HL-60/S4 treated with retinoic acid at 250 ng/mL for 4 days and 3 days (cell line): ENCODE results near the gene NDUFA7.
"Not testable (repeated sequence)": the region's sequence is repeated elsewhere in the genome, so short reads cannot be mapped to it uniquely, and the experiment has no call there.

Experiments used
- in situ Hi-C: fragments of 300-500 bp; cut with MboI; formaldehyde crosslinking; loops from 2 replicates; pipeline ENCODE4 v1.7.0; 2022; ENCODE audit warnings: low sequenced_read_pairs

Gene NDUFA7

DNA sequence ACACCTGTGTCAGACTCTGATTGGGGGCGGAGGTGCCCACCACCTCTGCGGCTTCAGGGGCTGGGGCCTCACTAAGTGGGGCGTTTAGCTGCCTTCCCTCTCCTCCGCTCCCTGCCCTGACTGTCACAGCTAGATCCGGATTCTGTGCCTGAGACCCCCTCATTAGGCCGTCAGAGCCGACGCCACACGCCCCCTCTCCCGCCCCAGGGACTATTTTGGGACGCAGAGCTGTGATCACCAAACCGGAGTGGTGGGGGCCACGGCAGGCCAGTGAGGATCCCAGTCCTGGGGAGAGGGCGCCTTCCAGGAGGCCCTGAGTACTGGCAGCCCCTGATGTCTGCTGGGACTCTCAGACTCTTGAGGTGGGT lies 21.1 kb upstream of the NDUFA7 start:
- in situ Hi-C loops: no loop called here

GRCh38 chr19:8341504-8341903 lies 20.3 kb upstream of the NDUFA7 start:
- in situ Hi-C loops: not testable (repeated sequence)

- in situ Hi-C loops: no loop called here
Measured at GRCh38 chr19:8340341-8341096, 19.3 kb upstream of the NDUFA7 start.

DNA sequence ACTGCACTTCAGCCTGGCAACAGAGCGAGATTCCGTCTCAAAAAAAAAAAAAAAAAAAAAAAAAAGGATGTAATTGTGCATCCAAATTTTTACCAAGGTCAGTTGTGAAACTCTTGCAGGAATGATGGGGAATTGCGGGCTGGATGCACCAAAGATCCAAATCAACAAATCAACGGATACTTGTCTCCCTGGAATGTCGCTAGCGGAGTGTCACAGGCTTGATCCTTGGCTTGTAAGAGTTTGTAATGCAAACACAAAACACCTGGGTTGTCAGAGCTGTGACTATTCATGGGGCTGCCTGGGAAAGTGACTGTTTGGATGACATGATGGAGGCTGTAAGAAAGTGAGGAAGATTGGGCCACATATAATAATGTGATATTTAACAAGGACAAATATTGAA lies 17.7 kb upstream of the NDUFA7 start:
- in situ Hi-C loops: no loop called here

- in situ Hi-C loops: no loop called here
Measured at GRCh38 chr19:8337728-8338127, 16.6 kb upstream of the NDUFA7 start.

DNA sequence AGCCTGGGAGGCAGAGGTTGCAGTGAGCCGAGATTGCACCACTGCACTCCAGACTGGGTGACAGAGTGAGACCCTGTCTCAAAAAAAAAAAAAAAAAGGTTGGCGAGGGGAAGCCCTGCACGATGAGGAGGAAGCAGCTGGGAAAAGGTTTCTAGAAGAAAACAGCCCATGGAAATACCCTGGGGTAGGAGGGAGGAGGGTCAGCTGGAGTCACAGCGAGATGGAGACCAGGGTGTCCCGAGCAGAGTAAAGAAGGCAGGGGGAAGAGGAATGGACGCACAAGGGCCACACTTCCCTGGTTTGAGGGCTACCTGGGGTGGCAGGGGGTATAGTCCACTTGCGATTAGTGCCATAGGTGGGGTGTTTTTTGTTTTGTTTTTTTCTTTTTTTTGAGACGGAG lies 15.5 kb upstream of the NDUFA7 start:
- in situ Hi-C loops: no loop called here

DNA sequence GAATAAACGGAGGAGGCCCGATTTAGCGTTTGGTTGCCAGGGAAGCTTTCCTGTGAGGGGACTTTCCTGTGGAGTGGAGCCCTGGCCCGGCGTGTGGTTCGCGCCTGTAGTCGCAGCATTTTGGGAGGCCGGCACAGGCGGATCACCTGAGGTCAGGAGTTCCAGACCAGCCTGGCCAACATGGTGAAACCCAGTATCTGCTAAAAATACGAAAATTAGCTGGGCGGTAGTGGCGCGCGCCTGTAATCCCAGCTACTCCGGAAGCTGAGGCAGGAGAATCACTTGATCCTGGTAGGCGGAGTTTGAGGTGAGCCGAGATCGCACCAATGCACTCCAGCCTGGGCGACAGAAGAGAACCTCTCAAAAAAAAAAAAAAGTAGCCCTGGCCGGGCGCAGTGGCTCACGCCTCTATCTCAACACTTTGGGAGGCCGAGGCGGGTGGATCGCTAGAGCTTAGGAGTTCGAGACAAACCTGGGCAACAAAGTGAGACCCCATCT lies 14.9 kb upstream of the NDUFA7 start:
- in situ Hi-C loops: no loop called here

GRCh38 chr19:8335343-8336071 lies 14.3 kb upstream of the NDUFA7 start:
- in situ Hi-C loops: no loop called here

- in situ Hi-C loops: no loop called here
Measured at GRCh38 chr19:8334458-8335342, 13.5 kb upstream of the NDUFA7 start.

DNA sequence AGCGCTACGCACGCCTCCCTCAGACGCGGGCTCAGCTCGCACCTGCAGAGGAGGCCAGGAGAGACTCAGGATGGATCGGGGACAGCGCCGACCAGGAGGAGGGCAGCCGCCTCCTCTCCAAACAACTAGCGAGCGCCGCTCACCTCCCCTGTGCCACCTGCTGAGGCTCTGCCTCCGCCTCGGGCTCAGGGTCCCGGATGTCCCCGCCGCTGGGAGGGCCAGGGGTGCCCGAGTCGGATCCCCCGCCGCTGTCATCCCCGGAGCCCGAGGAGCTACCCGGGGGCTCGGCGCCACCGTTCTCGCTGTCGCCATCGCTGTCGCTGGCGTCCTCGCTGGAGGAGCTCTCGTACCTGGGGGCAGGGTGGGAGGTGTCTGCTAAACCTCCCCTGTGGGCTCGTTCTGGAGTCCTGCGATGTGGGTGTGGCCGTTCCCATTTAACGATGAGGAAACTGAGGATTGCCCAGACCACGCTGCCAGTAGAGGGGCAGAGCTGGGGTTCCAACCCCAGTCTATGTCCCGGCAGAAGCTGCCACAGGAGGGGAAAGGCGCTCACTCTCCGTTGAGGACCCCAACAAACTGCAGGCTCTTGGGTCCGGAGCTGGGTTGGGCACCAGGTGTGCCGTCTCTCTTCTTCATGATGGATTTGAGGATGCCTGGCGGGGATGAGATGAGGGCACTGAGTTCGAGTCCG lies 12.7 kb upstream of the NDUFA7 start:
- in situ Hi-C loops: no loop called here

DNA sequence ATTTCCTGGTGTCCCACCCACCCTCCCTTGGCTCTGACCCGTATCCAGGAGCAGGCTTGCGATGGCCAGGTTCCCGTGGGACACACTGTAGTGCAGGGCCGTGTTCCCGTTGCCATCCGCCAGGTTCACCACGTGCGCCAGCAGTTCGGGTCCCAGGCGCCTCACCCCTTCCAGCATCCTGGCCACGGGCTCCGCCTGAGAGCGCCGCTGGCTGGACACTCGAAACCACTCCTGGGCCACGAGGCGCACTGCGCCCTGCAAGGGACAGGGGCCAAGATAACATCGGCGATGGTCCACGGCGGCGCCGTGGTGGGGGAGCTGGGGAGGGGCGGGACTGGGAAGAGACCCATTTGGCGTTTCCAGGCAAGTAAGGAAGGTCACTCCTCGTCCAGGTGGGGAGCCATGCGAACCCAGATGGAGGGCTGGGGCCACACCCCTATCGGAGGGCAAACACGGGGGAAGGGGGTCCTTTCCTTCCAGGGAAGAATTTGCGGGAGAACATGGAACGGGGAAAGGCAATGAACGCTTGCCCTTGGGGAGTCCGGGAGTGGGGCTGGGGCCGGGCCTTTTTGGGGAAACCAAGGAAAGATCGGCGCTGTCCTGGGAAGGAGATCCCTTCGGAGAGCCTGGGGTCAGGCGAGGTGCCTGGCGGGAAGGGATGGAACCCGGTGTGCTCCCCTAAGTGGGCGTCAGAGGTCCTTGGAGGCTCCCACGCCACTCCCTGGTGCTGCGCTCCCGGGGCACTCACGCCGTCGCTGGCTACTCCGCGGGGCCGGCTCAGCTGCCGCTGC lies 12.0 kb upstream of the NDUFA7 start:
- in situ Hi-C loops: no loop called here

DNA sequence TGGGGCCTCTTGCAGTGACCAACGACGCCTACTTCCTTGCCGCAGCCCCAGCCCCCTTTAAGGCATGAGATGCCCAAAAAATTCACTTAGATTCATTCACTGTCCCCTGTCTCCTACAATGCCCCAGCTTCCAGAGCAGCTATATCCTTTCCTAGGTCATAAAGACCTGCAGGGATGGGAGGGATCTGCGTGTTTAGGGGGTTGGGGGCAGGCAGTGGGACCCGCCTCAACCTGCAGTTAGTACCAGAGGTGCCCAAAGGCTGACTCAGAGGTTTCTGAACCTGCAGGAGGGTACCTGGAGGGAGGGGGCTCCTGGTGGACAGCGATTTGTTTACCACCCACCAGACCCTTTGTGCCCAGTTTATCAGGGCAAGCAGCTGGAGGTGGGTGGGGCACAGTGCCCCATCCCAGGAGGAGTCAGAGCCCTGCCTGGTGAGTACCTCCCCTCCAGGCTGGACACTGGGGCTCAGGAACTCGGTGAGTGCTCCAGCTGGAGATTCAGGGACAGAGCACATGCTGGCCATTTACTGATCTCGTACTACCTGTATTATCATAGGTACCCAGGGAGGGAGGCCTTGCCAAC lies 10.2 kb upstream of the NDUFA7 start:
- in situ Hi-C loops: no loop called here

DNA sequence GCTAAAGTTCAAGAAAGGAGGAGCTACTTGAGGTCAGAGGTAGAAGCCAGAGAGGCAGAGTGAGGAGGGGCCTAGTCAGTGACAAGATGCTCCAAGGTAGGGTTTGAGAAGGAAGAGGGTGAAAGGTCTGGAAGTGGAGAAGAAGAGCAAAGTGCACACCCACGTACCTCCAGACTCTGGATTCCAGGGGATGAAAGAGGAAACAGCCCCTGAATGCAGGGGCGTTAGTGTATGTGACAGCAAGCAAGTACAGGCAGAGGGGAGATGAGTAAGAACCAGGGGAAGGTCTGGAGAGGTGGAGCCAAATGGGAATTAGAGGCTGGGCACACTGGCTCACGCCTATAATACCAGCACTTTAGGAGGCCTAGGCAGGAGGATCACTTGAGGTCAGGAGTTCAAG lies 8.8 kb upstream of the NDUFA7 start:
- in situ Hi-C loops: no loop called here

DNA sequence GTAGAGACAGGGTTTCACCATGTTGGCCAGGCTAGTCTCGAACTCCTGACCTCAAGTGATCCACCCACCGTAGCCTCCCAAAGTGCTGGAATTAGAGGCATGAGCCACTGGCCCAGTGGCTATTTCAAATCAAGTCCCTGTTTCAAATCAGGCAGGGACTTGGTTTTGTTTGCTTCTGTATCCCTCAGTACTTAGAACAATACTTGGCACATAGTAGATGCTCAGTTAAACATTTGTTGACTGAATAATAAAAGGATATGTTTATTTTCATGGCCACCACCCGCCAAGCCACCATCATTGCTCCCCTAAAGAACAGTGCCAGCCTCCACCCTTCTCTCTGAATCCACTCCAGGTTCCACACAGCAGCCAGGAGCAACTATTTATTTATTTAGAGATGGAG lies 4.3 kb upstream of the NDUFA7 start:
- in situ Hi-C loops: no loop called here

- in situ Hi-C loops: no loop called here
Measured at GRCh38 chr19:8324186-8325050, 3.2 kb upstream of the NDUFA7 start.

GRCh38 chr19:8323781-8324185 lies 2.6 kb upstream of the NDUFA7 start:
- in situ Hi-C loops: no loop called here

GRCh38 chr19:8322638-8322997 lies 1.4 kb upstream of the NDUFA7 start:
- in situ Hi-C loops: no loop called here

DNA sequence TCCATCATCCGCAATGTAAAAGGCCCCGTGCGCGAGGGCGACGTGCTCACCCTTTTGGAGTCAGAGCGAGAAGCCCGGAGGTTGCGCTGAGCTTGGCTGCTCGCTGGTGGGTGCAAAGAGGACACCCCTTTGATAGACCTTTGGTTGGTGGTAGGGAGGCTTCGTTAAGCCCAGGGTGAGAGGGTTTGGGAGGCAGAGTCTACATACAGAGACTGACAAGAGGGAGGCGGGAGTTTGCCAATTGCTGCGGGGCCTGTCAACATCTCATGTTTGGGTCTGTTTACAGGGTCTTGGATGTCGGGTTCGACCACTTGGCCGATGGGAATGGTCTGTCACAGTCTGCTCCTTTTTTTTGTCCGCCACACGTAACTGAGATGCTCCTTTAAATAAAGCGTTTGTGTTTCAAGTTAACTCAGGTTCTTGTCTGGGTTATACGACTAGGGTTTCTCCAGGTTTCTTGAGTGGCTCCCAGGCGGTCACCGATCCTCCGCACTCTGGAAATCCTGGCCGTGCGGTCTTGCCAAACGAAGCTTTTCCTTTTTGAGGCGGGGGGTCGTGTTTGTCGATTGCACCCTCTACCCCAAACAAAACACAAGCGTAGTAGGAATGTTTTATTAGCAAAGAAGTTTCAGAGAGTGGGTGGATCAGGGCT lies 937 bp upstream of the NDUFA7 start:
- in situ Hi-C loops: no loop called here
